IMR-90 (cell line): ENCODE results near the gene GPRC5B. TPM values are rescaled to one million over a fixed set of nuclear protein-coding genes. Genes with fewer than 3 reads are reported as not detected.
A peak's percentile ranks its signal among the peaks of the same experiment; 100 is the strongest.

Source experiments
- ATAC-seq: fragments of 200-7000 bp; cut with Tn5 transposase; 2 replicates; pipeline ENCODE4 v1.9.1; 2020; ENCODE audit warnings: low read depth, mild to moderate bottlenecking, moderate library complexity
- BruUV-seq: library from RNA; stranded (reverse); fragments of 400-500 nt; replicated peaks from 2 replicates; lab custom pipeline; 2021; lab: Mats Ljungman, UMichigan
- CTCF ChIA-PET: fragments of 300-600 bp; formaldehyde crosslinking; extraction: SDS; loops from one replicate; lab custom pipeline; 2021; ENCODE audit warnings: antibody characterized with exemption; lab: Yijun Ruan, JAX
- POLR2A ChIA-PET: fragments of 300-600 bp; sonication (Branson Sonifier 250); formaldehyde crosslinking; loops from one replicate; lab custom pipeline; 2022; ENCODE audit warnings: antibody characterized with exemption; ENCODE audit not compliant: unreplicated experiment; lab: Charles Lee
- DNase-seq: peaks from one replicate; pipeline ENCODE4 v3.0.0; 2013
- H2AFZ ChIP-seq: replicated peaks from 2 replicates; pipeline ENCODE3; 2013; ENCODE audit warnings: low read length, mild to moderate bottlenecking; ENCODE audit not compliant: poor library complexity
- H2AK5ac ChIP-seq: 2 replicates; pipeline ENCODE4 v1.6.1; 2013; ENCODE audit warnings: low read depth, low read length, inconsistent platforms
- H2AK9ac ChIP-seq: replicated peaks from 2 replicates; pipeline ENCODE3; 2013; ENCODE audit warnings: mild to moderate bottlenecking, low read depth, low read length, moderate library complexity; ENCODE audit not compliant: poor library complexity
- H2BK120ac ChIP-seq: 2 replicates; pipeline ENCODE4 v1.6.1; 2013; ENCODE audit warnings: low read depth, low read length, inconsistent platforms
- H2BK15ac ChIP-seq: 3 replicates; pipeline ENCODE4 v1.6.1; 2013; ENCODE audit warnings: low read depth, low read length, inconsistent platforms
- H2BK20ac ChIP-seq: 2 replicates; pipeline ENCODE4 v1.6.1; 2013; ENCODE audit warnings: low read depth, mild to moderate bottlenecking, inconsistent platforms, low read length, moderate library complexity
- H2BK5ac ChIP-seq: 2 replicates; pipeline ENCODE4 v1.6.1; 2013; ENCODE audit warnings: mild to moderate bottlenecking, low read depth, low read length, inconsistent platforms; ENCODE audit not compliant: poor library complexity, severe bottlenecking
- H3K14ac ChIP-seq: replicated peaks from 2 replicates; pipeline ENCODE4 v1.6.1; 2013; ENCODE audit warnings: low read depth, low read length, inconsistent platforms
- H3K18ac ChIP-seq: 2 replicates; pipeline ENCODE4 v1.6.1; 2013; ENCODE audit warnings: low read depth, low read length, control low read depth
- H3K23ac ChIP-seq: 2 replicates; pipeline ENCODE4 v1.6.1; 2013; ENCODE audit warnings: low read depth, low read length, inconsistent platforms
- H3K27ac ChIP-seq: 2 replicates; pipeline ENCODE4 v1.5.1; 2013; ENCODE audit warnings: mild to moderate bottlenecking, control low read depth, low read length; ENCODE audit not compliant: insufficient read depth
- H3K27me3 ChIP-seq: 2 replicates; pipeline ENCODE4 v1.6.1; 2013; ENCODE audit warnings: low read length; ENCODE audit not compliant: control insufficient read depth, insufficient read depth
- H3K36me3 ChIP-seq: 2 replicates; pipeline ENCODE4 v1.6.1; 2013; ENCODE audit warnings: low read length, mixed read lengths; ENCODE audit not compliant: control insufficient read depth, insufficient read depth
- H3K4ac ChIP-seq: 2 replicates; pipeline ENCODE4 v1.6.1; 2013; ENCODE audit warnings: low read depth, low read length, inconsistent platforms
- H3K4me1 ChIP-seq: 2 replicates; pipeline ENCODE4 v1.6.1; 2013; ENCODE audit warnings: low read length, mixed read lengths; ENCODE audit not compliant: control insufficient read depth, insufficient read depth
- H3K4me2 ChIP-seq: 2 replicates; pipeline ENCODE4 v1.6.1; 2013; ENCODE audit warnings: low read depth, mild to moderate bottlenecking, control low read depth, low read length, moderate library complexity
- H3K4me3 ChIP-seq: 2 replicates; pipeline ENCODE4 v1.5.1; 2013; ENCODE audit warnings: low read depth, mild to moderate bottlenecking, control low read depth, low read length, moderate library complexity; ENCODE audit not compliant: insufficient read depth
- H3K56ac ChIP-seq: 2 replicates; pipeline ENCODE4 v1.6.1; 2013; ENCODE audit warnings: low read length, inconsistent platforms; ENCODE audit not compliant: insufficient read depth; ENCODE audit errors: extremely low read depth
- H3K79me1 ChIP-seq, 2 experiments: 2 replicates each; pipeline ENCODE4 v1.6.1; 2013; ENCODE audit warnings: low read length in 2 of 2, inconsistent platforms in 1 of 2, low read depth in 1 of 2
- H3K9ac ChIP-seq: 2 replicates; pipeline ENCODE4 v1.6.1; 2013; ENCODE audit warnings: low read depth, low read length, control low read depth
- H3K9me1 ChIP-seq: 2 replicates; pipeline ENCODE4 v1.6.1; 2013; ENCODE audit warnings: low read length, inconsistent platforms; ENCODE audit not compliant: insufficient read depth
- H3K9me3 ChIP-seq: 2 replicates; pipeline ENCODE4 v1.6.1; 2013; ENCODE audit warnings: low read length; ENCODE audit not compliant: control insufficient read depth, insufficient read depth
- H4K20me1 ChIP-seq: 2 replicates; pipeline ENCODE4 v1.6.1; 2013; ENCODE audit warnings: low read length, inconsistent platforms; ENCODE audit not compliant: insufficient read depth
- H4K5ac ChIP-seq: 2 replicates; pipeline ENCODE4 v1.6.1; 2013; ENCODE audit warnings: mild to moderate bottlenecking, low read depth, low read length, control low read depth
- H4K8ac ChIP-seq, 2 experiments: 2 replicates each; pipeline ENCODE4 v1.6.1; 2013; ENCODE audit warnings: low read depth in 2 of 2, low read length in 2 of 2, control low read depth in 1 of 2, inconsistent platforms in 1 of 2
- H4K91ac ChIP-seq: 2 replicates; pipeline ENCODE4 v1.6.1; 2013; ENCODE audit warnings: low read depth, low read length, inconsistent platforms; ENCODE audit not compliant: insufficient read depth
- BHLHE40 ChIP-seq: fragments of 150-350 bp; IDR thresholded peaks from 2 replicates; pipeline ENCODE4 v1.6.1; 2016; ENCODE audit warnings: mild to moderate bottlenecking, low read depth, low read length
- MAZ ChIP-seq: IDR thresholded peaks from 2 replicates; pipeline ENCODE4 v1.6.1; 2012; ENCODE audit warnings: low read depth, mild to moderate bottlenecking, low read length, improper control_type of control experiment, moderate library complexity, borderline replicate concordance
- SMC3 ChIP-seq: fragments of 150-350 bp; IDR thresholded peaks from 2 replicates; pipeline ENCODE4 v1.6.1; 2016; ENCODE audit warnings: low read depth, mild to moderate bottlenecking, antibody characterized with exemption, low read length, moderate library complexity
- whole genome bisulfite sequencing, 2 experiments: methylation state at CpG; one replicate each; pipeline versions ENCODE4 v1.1.5 to v1.1.7; 2013; ENCODE audit warnings: missing lambda C conversion rate in 2 of 2; ENCODE audit not compliant: insufficient read length in 1 of 2; ENCODE audit errors: extremely low coverage in 2 of 2; 5-methylcytosine and 5-hydroxymethylcytosine counted together
- dilution Hi-C: fragments of 300-500 bp; cut with HindIII; formaldehyde crosslinking; loops from one replicate; pipeline ENCODE4 v1.14.3; 2018; ENCODE audit warnings: low sequenced_read_pairs; ENCODE audit not compliant: unreplicated experiment
- in situ Hi-C: fragments of 300-500 bp; cut with MboI; formaldehyde crosslinking; loops from 3 replicates; pipeline ENCODE4 v1.14.3; 2019; ENCODE audit warnings: low sequenced_read_pairs, inconsistent platforms, mixed read lengths
- intact Hi-C: fragments of 100-400 bp; cut with micrococcal nuclease; formaldehyde crosslinking; loops from 2 replicates; pipeline ENCODE4 v1.10.0; 2022
- polyA plus RNA-seq, 3 experiments: library from polyadenylated mRNA; depleted of rRNA; stranded (reverse); fragments of >200 nt; gene quantifications; 2 replicates each; pipeline ENCODE4 v1.2.3, GENCODE V29; 2012; ENCODE audit warnings: low replicate concordance in 1 of 3
- total RNA-seq: library from RNA; depleted of rRNA; stranded (reverse); fragments of >200 nt; gene quantifications from 2 replicates; pipeline ENCODE4 v1.2.3, GENCODE V29; 2012
- TF ChIP-seq, protein P1 (sequence below): fragments of 150-350 bp; IDR thresholded peaks from 2 replicates; pipeline ENCODE4 v1.6.1; 2016; ENCODE audit warnings: low read depth, mild to moderate bottlenecking, low read length, moderate library complexity, borderline replicate concordance
- TF ChIP-seq, protein P2 (sequence below): fragments of 150-350 bp; IDR thresholded peaks from 2 replicates; pipeline ENCODE4 v1.6.1; 2017; ENCODE audit warnings: mild to moderate bottlenecking, antibody characterized with exemption, low read length, low read depth
- TF ChIP-seq, protein P3 (sequence below): conservative IDR thresholded peaks from 2 replicates; pipeline ENCODE4 v1.5.1; 2012; ENCODE audit warnings: mild to moderate bottlenecking, low read depth, low read length, improper control_type of control experiment

GPRC5B gene
- total and polyA plus RNA-seq, 2 of the 4 experiments (the other 2 are of a cell fraction), result 2.5 to 8.5 TPM

DNA sequence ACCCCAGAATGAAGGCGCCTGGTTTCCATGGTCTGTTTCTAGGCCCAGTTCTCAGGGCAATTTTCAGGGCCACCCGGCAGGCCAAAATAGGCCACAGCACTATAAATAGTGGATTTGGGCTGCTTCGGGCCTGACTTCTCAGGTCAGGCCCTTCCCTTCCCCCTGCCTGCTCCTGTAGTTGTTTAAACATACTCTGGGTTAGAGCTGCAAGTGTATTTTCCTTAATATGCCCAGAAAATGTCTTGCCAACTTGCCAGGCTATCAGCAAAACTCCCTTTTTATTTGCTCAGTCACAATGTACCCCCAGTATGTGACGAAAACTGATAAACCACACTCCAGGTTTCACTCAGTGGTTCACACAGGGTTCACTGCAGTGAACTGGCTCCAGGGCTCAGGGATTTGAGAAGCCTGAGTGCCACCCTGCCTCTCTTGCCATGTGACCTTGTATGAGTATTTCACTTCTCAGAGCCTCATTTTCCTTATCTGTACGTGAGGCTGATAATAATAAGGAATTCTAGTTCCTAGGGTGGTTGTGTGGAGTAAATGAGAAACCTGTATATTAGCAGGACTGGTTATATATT is 76.5 kb downstream of the GPRC5B start:
- H3K56ac ChIP-seq, result no peak overlapping the region
- H3K4me3 ChIP-seq, result no peak overlapping the region
- H3K14ac ChIP-seq, result no peak overlapping the region
- ChIA-PET CTCF (no interaction called here), POLR2A (no interaction called here)
- H4K5ac ChIP-seq, result no peak overlapping the region
- H3K4ac ChIP-seq, result peak overlapping the region; percentile 10; the same call in 1 of the 2 replicates
- no peak overlapping the region for H3K27ac ChIP-seq
- peak overlapping the region; percentile 3 to 41; a peak in 1 of 4 replicates for H4K8ac ChIP-seq
- H2AK9ac ChIP-seq, result no peak overlapping the region
- peaks cover 8% of the 10 kb centered on the region for H3K9me1 ChIP-seq
- TF ChIP-seq, protein P1, sequence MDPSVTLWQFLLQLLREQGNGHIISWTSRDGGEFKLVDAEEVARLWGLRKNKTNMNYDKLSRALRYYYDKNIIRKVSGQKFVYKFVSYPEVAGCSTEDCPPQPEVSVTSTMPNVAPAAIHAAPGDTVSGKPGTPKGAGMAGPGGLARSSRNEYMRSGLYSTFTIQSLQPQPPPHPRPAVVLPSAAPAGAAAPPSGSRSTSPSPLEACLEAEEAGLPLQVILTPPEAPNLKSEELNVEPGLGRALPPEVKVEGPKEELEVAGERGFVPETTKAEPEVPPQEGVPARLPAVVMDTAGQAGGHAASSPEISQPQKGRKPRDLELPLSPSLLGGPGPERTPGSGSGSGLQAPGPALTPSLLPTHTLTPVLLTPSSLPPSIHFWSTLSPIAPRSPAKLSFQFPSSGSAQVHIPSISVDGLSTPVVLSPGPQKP, result no peak
- TF ChIP-seq, protein P2, sequence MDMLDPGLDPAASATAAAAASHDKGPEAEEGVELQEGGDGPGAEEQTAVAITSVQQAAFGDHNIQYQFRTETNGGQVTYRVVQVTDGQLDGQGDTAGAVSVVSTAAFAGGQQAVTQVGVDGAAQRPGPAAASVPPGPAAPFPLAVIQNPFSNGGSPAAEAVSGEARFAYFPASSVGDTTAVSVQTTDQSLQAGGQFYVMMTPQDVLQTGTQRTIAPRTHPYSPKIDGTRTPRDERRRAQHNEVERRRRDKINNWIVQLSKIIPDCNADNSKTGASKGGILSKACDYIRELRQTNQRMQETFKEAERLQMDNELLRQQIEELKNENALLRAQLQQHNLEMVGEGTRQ, result no peak
- TF ChIP-seq MAZ, result no peak
- no peak for TF ChIP-seq BHLHE40
- TF ChIP-seq SMC3, result no peak
- TF ChIP-seq, protein P3, sequence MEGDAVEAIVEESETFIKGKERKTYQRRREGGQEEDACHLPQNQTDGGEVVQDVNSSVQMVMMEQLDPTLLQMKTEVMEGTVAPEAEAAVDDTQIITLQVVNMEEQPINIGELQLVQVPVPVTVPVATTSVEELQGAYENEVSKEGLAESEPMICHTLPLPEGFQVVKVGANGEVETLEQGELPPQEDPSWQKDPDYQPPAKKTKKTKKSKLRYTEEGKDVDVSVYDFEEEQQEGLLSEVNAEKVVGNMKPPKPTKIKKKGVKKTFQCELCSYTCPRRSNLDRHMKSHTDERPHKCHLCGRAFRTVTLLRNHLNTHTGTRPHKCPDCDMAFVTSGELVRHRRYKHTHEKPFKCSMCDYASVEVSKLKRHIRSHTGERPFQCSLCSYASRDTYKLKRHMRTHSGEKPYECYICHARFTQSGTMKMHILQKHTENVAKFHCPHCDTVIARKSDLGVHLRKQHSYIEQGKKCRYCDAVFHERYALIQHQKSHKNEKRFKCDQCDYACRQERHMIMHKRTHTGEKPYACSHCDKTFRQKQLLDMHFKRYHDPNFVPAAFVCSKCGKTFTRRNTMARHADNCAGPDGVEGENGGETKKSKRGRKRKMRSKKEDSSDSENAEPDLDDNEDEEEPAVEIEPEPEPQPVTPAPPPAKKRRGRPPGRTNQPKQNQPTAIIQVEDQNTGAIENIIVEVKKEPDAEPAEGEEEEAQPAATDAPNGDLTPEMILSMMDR, result no peak
- no peaks in the 10 kb centered on the region for H3K79me1 ChIP-seq
- no peaks in the 10 kb centered on the region for H3K36me3 ChIP-seq
- no peak overlapping the region for H3K23ac ChIP-seq
- BruUV-seq, result no TSS peak
- no peak for DNase-seq
- H3K18ac ChIP-seq, result no peak overlapping the region; the same call in 1 of the 2 replicates
- no peak for ATAC-seq
- no peaks in the 10 kb centered on the region for H3K27me3 ChIP-seq
- H3K4me2 ChIP-seq, result no peak overlapping the region
- H2BK5ac ChIP-seq, result no peak overlapping the region
- peak overlapping the region; percentile 6; the same call in 1 of the 2 replicates for H4K91ac ChIP-seq
- in situ Hi-C loops, result no loop called here
- dilution Hi-C loops, result no loop called here
- H2AK5ac ChIP-seq, result 0 out of 2 replicates have a peak overlapping the region, but pooled peaks have one; percentile 3
- peaks cover 13% of the 10 kb centered on the region for H3K4me1 ChIP-seq
- no peak overlapping the region for H2AFZ ChIP-seq
- peaks cover 8% of the 10 kb centered on the region for H3K9me3 ChIP-seq
- peak overlapping the region; percentile 48; the same call in 1 of the 2 replicates for H2BK20ac ChIP-seq
- H2BK120ac ChIP-seq, result 0 out of 2 replicates have a peak overlapping the region, but pooled peaks have one; percentile 12
- intact Hi-C loops, result loop anchor here (5.0 kb wide), 1 partner anchor 56 kb away; no protein-coding TSS in a partner anchor
- H3K9ac ChIP-seq, result no peak overlapping the region
- H4K20me1 ChIP-seq, result no peaks in the 10 kb centered on the region; the same call in 1 of the 2 replicates
- WGBS, 2 experiments, result no CpG with 5 or more reads among the region's 5 CpGs
- H2BK15ac ChIP-seq, result no peak overlapping the region
